Parathyroid adenoma (tissue), 2 donors: ENCODE results near the gene SOX13.

Experiments
- H2AFZ ChIP-seq: fragments of 300-600 bp; sonication (generic); one replicate; pipeline ENCODE4 v1.7.0; 2017; ENCODE audit warnings: antibody characterized with exemption, mild to moderate bottlenecking
- H3K27ac ChIP-seq: fragments of 300-600 bp; sonication (generic); one replicate; pipeline ENCODE4 v1.7.0; 2017
- H3K27me3 ChIP-seq: fragments of 300-600 bp; sonication (generic); one replicate; pipeline ENCODE4 v1.7.0; 2017; ENCODE audit warnings: low read length; ENCODE audit not compliant: control insufficient read depth, insufficient read depth
- H3K36me3 ChIP-seq: fragments of 300-600 bp; sonication (generic); one replicate; pipeline ENCODE4 v1.7.0; 2017; ENCODE audit warnings: low read length; ENCODE audit not compliant: control insufficient read depth, insufficient read depth
- H3K4me1 ChIP-seq: fragments of 300-600 bp; sonication (generic); one replicate; pipeline ENCODE4 v1.7.0; 2017; ENCODE audit warnings: control low read depth
- H3K4me2 ChIP-seq: fragments of 300-600 bp; sonication (generic); one replicate; pipeline ENCODE4 v1.7.0; 2017; ENCODE audit warnings: low read length
- H3K4me3 ChIP-seq: fragments of 300-600 bp; sonication (generic); one replicate; pipeline ENCODE4 v1.7.0; 2017; ENCODE audit warnings: low read depth, low read length
- H3K79me2 ChIP-seq: fragments of 300-600 bp; sonication (generic); one replicate; pipeline ENCODE4 v1.7.0; 2017; ENCODE audit warnings: control low read depth
- H3K9ac ChIP-seq: fragments of 300-600 bp; sonication (generic); one replicate; pipeline ENCODE4 v1.7.0; 2017; ENCODE audit warnings: mild to moderate bottlenecking
- H3K9me3 ChIP-seq: fragments of 300-600 bp; sonication (generic); one replicate; pipeline ENCODE4 v1.7.0; 2017; ENCODE audit warnings: low read length; ENCODE audit not compliant: control insufficient read depth
- TF ChIP-seq, protein P1 (sequence below): fragments of 300-600 bp; sonication (generic); IDR thresholded peaks from one replicate; pipeline ENCODE4 v1.7.0; 2017; ENCODE audit warnings: antibody characterized with exemption, mild to moderate bottlenecking
- donor health status: primary hyperparathyroidism.

The SOX13 gene

DNA sequence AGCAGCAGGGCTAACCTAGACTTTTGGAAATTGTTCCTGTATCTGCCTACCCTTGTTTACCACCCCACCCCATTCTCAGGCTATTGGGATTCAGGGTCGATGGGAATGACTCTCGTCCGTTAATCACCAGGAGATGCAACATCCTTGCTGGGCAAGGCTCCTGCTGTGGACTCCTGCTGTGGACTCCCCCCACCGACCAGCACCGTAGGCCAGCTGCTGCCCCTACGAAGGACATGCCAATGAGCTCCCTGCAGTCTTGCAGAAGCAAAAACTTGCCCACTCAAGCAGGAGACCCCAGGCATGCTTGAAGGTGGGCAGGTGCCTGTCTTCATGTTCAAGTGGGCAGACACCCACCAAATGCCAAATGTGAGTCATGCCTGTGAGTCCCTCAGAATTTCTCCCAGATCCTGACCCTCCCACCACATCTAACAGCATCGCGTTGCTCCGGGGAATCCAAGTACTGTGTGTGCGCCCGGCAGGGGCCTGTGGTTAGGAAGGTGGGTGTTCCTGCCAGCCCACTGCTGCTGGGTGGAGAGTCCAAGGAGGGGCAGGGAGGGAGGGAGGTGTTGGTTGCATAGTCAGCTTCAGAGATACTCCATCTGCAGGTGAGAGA is 41.7 kb upstream of the SOX13 start:
- Histone ChIP-seq H3K27me3 (no peaks in the 10 kb centered on the region), H2AFZ (no peak overlapping the region), H3K4me3 (no peak overlapping the region), H3K36me3 (no peaks in the 10 kb centered on the region), H3K27ac (no peak overlapping the region), H3K9me3 (no peaks in the 10 kb centered on the region), H3K4me1 (no peaks in the 10 kb centered on the region), H3K79me2 (no peaks in the 10 kb centered on the region), H3K9ac (no peak overlapping the region), H3K4me2 (no peak overlapping the region)
- TF ChIP-seq, protein P1, sequence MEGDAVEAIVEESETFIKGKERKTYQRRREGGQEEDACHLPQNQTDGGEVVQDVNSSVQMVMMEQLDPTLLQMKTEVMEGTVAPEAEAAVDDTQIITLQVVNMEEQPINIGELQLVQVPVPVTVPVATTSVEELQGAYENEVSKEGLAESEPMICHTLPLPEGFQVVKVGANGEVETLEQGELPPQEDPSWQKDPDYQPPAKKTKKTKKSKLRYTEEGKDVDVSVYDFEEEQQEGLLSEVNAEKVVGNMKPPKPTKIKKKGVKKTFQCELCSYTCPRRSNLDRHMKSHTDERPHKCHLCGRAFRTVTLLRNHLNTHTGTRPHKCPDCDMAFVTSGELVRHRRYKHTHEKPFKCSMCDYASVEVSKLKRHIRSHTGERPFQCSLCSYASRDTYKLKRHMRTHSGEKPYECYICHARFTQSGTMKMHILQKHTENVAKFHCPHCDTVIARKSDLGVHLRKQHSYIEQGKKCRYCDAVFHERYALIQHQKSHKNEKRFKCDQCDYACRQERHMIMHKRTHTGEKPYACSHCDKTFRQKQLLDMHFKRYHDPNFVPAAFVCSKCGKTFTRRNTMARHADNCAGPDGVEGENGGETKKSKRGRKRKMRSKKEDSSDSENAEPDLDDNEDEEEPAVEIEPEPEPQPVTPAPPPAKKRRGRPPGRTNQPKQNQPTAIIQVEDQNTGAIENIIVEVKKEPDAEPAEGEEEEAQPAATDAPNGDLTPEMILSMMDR, result no peak

DNA sequence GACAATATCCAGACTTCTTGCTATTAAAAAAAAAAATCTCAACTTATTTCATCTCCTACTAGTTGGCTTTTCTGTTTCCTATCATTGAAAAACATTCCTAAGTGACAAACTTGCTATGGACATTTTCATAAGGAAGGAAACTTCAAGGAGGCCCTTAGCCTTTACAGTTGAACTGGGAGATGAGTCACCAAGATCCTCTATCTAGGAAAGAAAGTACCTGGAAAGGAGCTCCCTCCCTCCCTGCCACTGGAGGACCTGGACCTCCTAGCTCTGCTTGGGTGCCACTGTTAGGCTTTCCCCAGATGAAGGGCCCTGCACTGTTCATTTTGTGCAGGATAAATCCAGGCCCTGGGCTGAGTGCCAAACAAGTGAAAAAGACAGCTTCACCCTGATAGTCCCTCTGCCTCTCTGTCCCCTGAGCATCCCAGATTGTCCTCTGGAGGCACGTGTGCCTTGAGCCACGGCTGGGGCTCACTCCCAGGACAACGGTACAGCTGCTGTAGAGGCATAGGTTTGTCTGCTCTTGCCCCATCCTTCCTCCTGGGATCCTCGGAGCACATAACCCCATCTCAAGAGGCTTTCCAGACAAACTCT is 40.2 kb upstream of the SOX13 start:
- no peaks in the 10 kb centered on the region for H3K36me3 ChIP-seq
- no peaks in the 10 kb centered on the region for H3K27me3 ChIP-seq
- no peak overlapping the region for H2AFZ ChIP-seq
- H3K27ac ChIP-seq, result no peak overlapping the region
- no peak overlapping the region for H3K4me2 ChIP-seq
- no peak overlapping the region for H3K4me3 ChIP-seq
- H3K9ac ChIP-seq, result no peak overlapping the region
- no peaks in the 10 kb centered on the region for H3K4me1 ChIP-seq
- no peaks in the 10 kb centered on the region for H3K9me3 ChIP-seq
- TF ChIP-seq, protein P1, result no peak
- no peaks in the 10 kb centered on the region for H3K79me2 ChIP-seq

DNA sequence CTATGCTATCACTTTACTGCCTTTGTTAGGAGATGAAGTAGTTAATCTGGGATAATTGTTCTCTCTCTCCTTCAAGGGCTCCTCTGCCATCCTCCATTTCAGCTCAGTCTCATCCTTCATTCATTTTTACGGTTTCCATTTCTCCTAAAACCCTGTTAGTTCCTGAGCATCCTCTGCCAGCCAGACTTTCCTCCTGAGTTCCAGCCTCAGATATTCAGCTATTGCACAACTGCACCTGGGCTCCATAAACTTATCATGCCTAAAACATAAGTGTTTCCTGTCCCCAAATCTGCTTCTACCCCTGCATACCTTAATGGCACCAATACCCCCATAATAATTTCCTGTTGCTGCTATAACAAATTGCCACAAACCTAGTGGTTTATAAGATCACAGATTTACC is 39.6 kb upstream of the SOX13 start:
- Histone ChIP-seq H3K9me3 (no peaks in the 10 kb centered on the region), H3K79me2 (no peaks in the 10 kb centered on the region), H2AFZ (no peak overlapping the region), H3K27ac (no peak overlapping the region), H3K36me3 (no peaks in the 10 kb centered on the region), H3K4me3 (no peak overlapping the region), H3K9ac (no peak overlapping the region), H3K4me2 (no peak overlapping the region), H3K27me3 (no peaks in the 10 kb centered on the region), H3K4me1 (no peaks in the 10 kb centered on the region)
- TF ChIP-seq, protein P1, result no peak

DNA sequence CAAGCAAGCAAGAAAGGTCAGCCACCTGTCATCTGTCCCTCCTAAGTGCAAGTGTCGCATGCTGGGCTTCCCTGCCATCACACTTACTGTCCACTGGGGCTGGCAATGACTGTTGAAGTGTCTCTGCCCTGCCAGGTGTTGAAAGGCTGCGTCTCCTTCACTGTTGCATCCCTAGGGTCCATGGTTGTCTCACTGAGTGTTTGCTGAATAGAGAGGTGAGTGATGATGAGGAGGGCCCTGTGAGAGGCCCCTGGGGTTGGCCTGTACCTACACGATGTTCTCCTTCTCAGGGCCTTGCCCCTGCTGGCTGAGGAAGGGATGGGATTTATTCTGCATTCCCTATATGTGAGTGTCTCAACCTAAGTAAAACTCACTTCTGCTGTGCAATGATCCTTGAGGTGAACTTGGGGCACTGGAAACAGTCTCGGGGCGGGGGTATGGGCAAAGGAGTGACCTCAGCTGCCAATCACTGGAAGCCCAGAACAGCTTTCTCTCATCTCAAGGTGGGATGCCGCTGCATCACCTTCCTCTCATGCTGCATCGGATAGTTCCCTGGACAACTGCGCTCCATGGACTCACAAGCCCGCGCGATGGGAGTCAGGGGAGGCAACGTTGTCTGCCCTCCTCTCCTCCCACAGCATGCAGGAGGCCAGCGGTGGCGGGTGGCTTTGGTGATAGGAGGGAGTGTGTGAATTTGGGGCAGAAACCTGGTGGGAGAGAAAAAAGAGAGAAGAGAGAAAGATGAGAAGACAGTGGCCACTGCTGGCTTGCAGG is 35.8 kb upstream of the SOX13 start:
- Histone ChIP-seq H3K79me2 (no peaks in the 10 kb centered on the region), H3K9ac (no peak overlapping the region), H3K27me3 (no peaks in the 10 kb centered on the region), H2AFZ (no peak overlapping the region), H3K4me2 (no peak overlapping the region), H3K9me3 (no peaks in the 10 kb centered on the region), H3K4me1 (no peaks in the 10 kb centered on the region), H3K27ac (no peak overlapping the region), H3K4me3 (no peak overlapping the region), H3K36me3 (no peaks in the 10 kb centered on the region)
- TF ChIP-seq, protein P1, result no peak
